Liver (tissue), 2 donors: Measurements from ENCODE around the gene NIM1K.

ENCODE experiments used
- CTCF ChIP-seq: fragments of 150-350 bp; IDR thresholded peaks from 2 replicates; pipeline ENCODE4 v1.5.1; 2017; ENCODE audit warnings: improper control_type of control experiment, low read depth, low read length; ENCODE audit not compliant: missing input control
- MAX ChIP-seq: IDR thresholded peaks from 2 replicates; pipeline ENCODE4 v1.6.1; 2016; ENCODE audit warnings: antibody characterized with exemption
- REST ChIP-seq: IDR thresholded peaks from 2 replicates; pipeline ENCODE4 v1.6.1; 2016; ENCODE audit warnings: antibody characterized with exemption, mild to moderate bottlenecking
- donor health status: healthy.

GRCh38 chr5:43315682-43316081, 123.7 kb downstream of the NIM1K start:
- TF ChIP-seq CTCF (no peak), MAX (no peak), REST (no peak)
